HUES6 (cell line): ENCODE results near the gene DIO3.
A peak's percentile ranks its signal among the peaks of the same experiment; 100 is the strongest.

Experiments
- H3K27ac ChIP-seq: 2 replicates; pipeline ENCODE4 v1.7.0; 2013; ENCODE audit warnings: low read depth, mild to moderate bottlenecking, low read length, inconsistent platforms
- H3K27me3 ChIP-seq: 2 replicates; pipeline ENCODE4 v1.6.1; 2013; ENCODE audit warnings: low read length; ENCODE audit not compliant: control insufficient read depth, insufficient read depth
- H3K36me3 ChIP-seq: 2 replicates; pipeline ENCODE4 v1.6.1; 2013; ENCODE audit warnings: low read length; ENCODE audit not compliant: control insufficient read depth, insufficient read depth
- H3K4me1 ChIP-seq: 2 replicates; pipeline ENCODE4 v1.6.1; 2013; ENCODE audit warnings: low read length; ENCODE audit not compliant: control insufficient read depth, insufficient read depth
- H3K4me3 ChIP-seq: 2 replicates; pipeline ENCODE4 v1.5.1; 2013; ENCODE audit warnings: low read depth, low read length
- H3K9ac ChIP-seq: one replicate; pipeline ENCODE4 v1.6.1; 2013; ENCODE audit warnings: mild to moderate bottlenecking, low read length
- H3K9me3 ChIP-seq: 2 replicates; pipeline ENCODE4 v1.6.1; 2013; ENCODE audit warnings: low read depth, low read length; ENCODE audit not compliant: control insufficient read depth, insufficient read depth

DIO3 gene

GRCh38 chr14:101559250-101559623, 2.1 kb upstream of the DIO3 start:
- Histone ChIP-seq H3K27ac (no peak overlapping the region), H3K9me3 (peaks cover 13% of the 10 kb centered on the region), H3K27me3 (peaks cover 89% of the 10 kb centered on the region), H3K4me1 (peaks cover 9% of the 10 kb centered on the region; the same call in 1 of the 2 replicates), H3K4me3 (peak overlapping the region; percentile 59), H3K36me3 (no peaks in the 10 kb centered on the region), H3K9ac (peak overlapping the region; percentile 42)

GRCh38 chr14:101559624-101560533, 1.4 kb upstream of the DIO3 start:
- Histone ChIP-seq H3K27ac (no peak overlapping the region), H3K4me3 (peak overlapping the region; percentile 59), H3K9me3 (peaks cover 13% of the 10 kb centered on the region), H3K9ac (peak overlapping the region; percentile 42), H3K36me3 (no peaks in the 10 kb centered on the region), H3K4me1 (peaks cover 9% of the 10 kb centered on the region; the same call in 1 of the 2 replicates), H3K27me3 (peaks cover 92% of the 10 kb centered on the region)

- peaks cover 13% of the 10 kb centered on the region for H3K9me3 ChIP-seq
- H3K9ac ChIP-seq = no peak overlapping the region
- H3K4me1 ChIP-seq = peaks cover 15% of the 10 kb centered on the region; the same call in 1 of the 2 replicates
- no peaks in the 10 kb centered on the region for H3K36me3 ChIP-seq
- H3K4me3 ChIP-seq = no peak overlapping the region; the same call in 1 of the 2 replicates
- peaks cover 93% of the 10 kb centered on the region for H3K27me3 ChIP-seq
- H3K27ac ChIP-seq = no peak overlapping the region
These were observed 671 bp upstream of the DIO3 start for GRCh38 chr14:101560534-101561113.

- peaks cover 15% of the 10 kb centered on the region; the same call in 1 of the 2 replicates for H3K4me1 ChIP-seq
- H3K9ac ChIP-seq = no peak overlapping the region
- H3K27ac ChIP-seq = no peak overlapping the region
- peaks cover 13% of the 10 kb centered on the region for H3K9me3 ChIP-seq
- H3K4me3 ChIP-seq = no peak overlapping the region
- no peaks in the 10 kb centered on the region for H3K36me3 ChIP-seq
- H3K27me3 ChIP-seq = peaks cover 94% of the 10 kb centered on the region
These were observed 699 bp downstream of the DIO3 start for GRCh38 chr14:101561897-101562490.

- Histone ChIP-seq H3K36me3 (no peaks in the 10 kb centered on the region), H3K9ac (no peak overlapping the region), H3K4me3 (peak overlapping the region; percentile 56; the same call in 1 of the 2 replicates), H3K4me1 (peaks cover 15% of the 10 kb centered on the region; the same call in 1 of the 2 replicates), H3K27ac (no peak overlapping the region), H3K27me3 (peaks cover 94% of the 10 kb centered on the region), H3K9me3 (peaks cover 13% of the 10 kb centered on the region)
These were observed 1.5 kb downstream of the DIO3 start for GRCh38 chr14:101562659-101563351.

- Histone ChIP-seq H3K27ac (no peak overlapping the region), H3K9ac (no peak overlapping the region), H3K4me1 (peaks cover 15% of the 10 kb centered on the region; the same call in 1 of the 2 replicates), H3K4me3 (peak overlapping the region; percentile 56), H3K9me3 (peaks cover 13% of the 10 kb centered on the region), H3K27me3 (peaks cover 94% of the 10 kb centered on the region), H3K36me3 (no peaks in the 10 kb centered on the region)
These were observed 2.0 kb downstream of the DIO3 start for GRCh38 chr14:101563352-101563653.

- peaks cover 13% of the 10 kb centered on the region for H3K9me3 ChIP-seq
- H3K36me3 ChIP-seq = no peaks in the 10 kb centered on the region
- no peak overlapping the region for H3K27ac ChIP-seq
- no peak overlapping the region for H3K9ac ChIP-seq
- peak overlapping the region; percentile 56 for H3K4me3 ChIP-seq
- H3K27me3 ChIP-seq = peaks cover 94% of the 10 kb centered on the region
- H3K4me1 ChIP-seq = peaks cover 15% of the 10 kb centered on the region; the same call in 1 of the 2 replicates
These were observed 2.6 kb downstream of the DIO3 start for GRCh38 chr14:101563654-101564443.

GRCh38 chr14:101564444-101564776, 3.1 kb downstream of the DIO3 start:
- peaks cover 13% of the 10 kb centered on the region for H3K9me3 ChIP-seq
- peaks cover 94% of the 10 kb centered on the region for H3K27me3 ChIP-seq
- H3K4me3 ChIP-seq = peak overlapping the region; percentile 56

GRCh38 chr14:101564819-101565698, 3.8 kb downstream of the DIO3 start:
- Histone ChIP-seq H3K9ac (peak overlapping the region; percentile 30), H3K27me3 (peaks cover 93% of the 10 kb centered on the region), H3K4me3 (peak overlapping the region; percentile 56), H3K4me1 (peaks cover 15% of the 10 kb centered on the region; the same call in 1 of the 2 replicates), H3K36me3 (no peaks in the 10 kb centered on the region), H3K9me3 (peaks cover 13% of the 10 kb centered on the region), H3K27ac (no peak overlapping the region)

More at GRCh38 chr14:101564444-101564776, 3.1 kb downstream of the DIO3 start:
- no peak overlapping the region for H3K9ac ChIP-seq
- peaks cover 15% of the 10 kb centered on the region; the same call in 1 of the 2 replicates for H3K4me1 ChIP-seq
- H3K36me3 ChIP-seq = no peaks in the 10 kb centered on the region
- no peak overlapping the region for H3K27ac ChIP-seq
